ENCODE results near the gene ANO7. TPM values are rescaled to one million over a fixed set of nuclear protein-coding genes. Genes with fewer than 3 reads are reported as not detected.

Gene ANO7
- total RNA-seq, 1 experiment from 2014 or later, result 5.2 TPM

DNA sequence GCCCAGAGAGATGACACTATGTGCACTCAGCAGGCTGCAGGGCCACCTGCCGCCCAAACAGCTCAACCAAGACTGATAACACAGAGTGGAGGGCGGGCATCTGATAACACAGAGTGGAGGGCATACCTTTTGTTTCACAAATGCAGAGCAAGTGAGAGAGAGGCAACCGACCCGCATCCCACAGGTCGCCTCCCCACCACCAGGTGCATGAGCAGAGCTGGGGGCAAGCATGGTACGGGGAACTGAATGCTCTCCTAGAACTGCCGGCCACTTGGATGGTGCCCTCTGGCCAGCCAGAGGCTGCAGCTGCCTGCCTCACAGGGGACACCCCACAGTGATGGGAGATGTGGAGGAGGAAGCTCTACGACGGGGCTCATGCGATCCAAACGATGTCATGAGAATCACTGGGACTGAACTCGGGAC, 49.5 kb downstream of the ANO7 start:
- Histone ChIP-seq H3K23me2 (ENCODE audit: insufficient read length, low read depth, low read length, poor library complexity, severe bottlenecking) (no peaks in the 10 kb centered on the region), H2BK12ac (ENCODE audit: insufficient read length, low read depth, low read length) (no peak overlapping the region), H3K4ac (ENCODE audit: low read depth, low read length) (no peak overlapping the region), H4K8ac (replicated peaks; ENCODE audit: insufficient read length, low read depth, low read length) (no peak overlapping the region), H3K9ac (ENCODE audit: extremely low read depth, insufficient read length, low read length) (no peak overlapping the region), H3K4me1 (ENCODE audit: insufficient read depth, low read length) (no peaks in the 10 kb centered on the region), H3K56ac (ENCODE audit: insufficient read length, low read depth, low read length) (no peak overlapping the region), H2AFZ (ENCODE audit: low read length) (no peak overlapping the region), H3K27me3 (ENCODE audit: insufficient read depth, low read length) (no peaks in the 10 kb centered on the region), H2BK15ac (ENCODE audit: low read depth, low read length) (no peak overlapping the region), H3K79me1 (ENCODE audit: insufficient read depth, low read depth, low read length, poor library complexity, severe bottlenecking) (peaks cover 3% of the 10 kb centered on the region), H2AK5ac (ENCODE audit: insufficient read length, low read length) (no peak overlapping the region), H2BK120ac (ENCODE audit: low read depth, low read length, poor library complexity, severe bottlenecking) (no peak overlapping the region), H4K20me1 (ENCODE audit: control insufficient read depth, insufficient read depth, insufficient read length) (no peaks in the 10 kb centered on the region), H3K18ac (ENCODE audit: insufficient read length, low read depth, low read length) (no peak overlapping the region), H4K5ac (ENCODE audit: insufficient read length, low read depth, low read length) (no peak overlapping the region), H3K27ac (ENCODE audit: insufficient read length, low read depth, low read length) (no peak overlapping the region), H3K9me3 (ENCODE audit: control insufficient read depth, low read depth, low read length) (no peaks in the 10 kb centered on the region), H2BK5ac (ENCODE audit: insufficient read length, low read length) (no peak overlapping the region), H3K23ac (ENCODE audit: insufficient read length, low read depth, low read length) (no peak overlapping the region), H3K4me2 (ENCODE audit: insufficient read depth, insufficient read length, low read length) (no peak overlapping the region), H2BK20ac (ENCODE audit: low read depth, low read length, poor library complexity, severe bottlenecking) (no peak overlapping the region), H3K14ac (ENCODE audit: insufficient read depth, low read length) (no peak overlapping the region), H4K91ac (ENCODE audit: insufficient read length, low read depth, low read length) (no peak overlapping the region), H3K79me2 (ENCODE audit: insufficient read depth, low read length) (no peaks in the 10 kb centered on the region), H3T11ph (ENCODE audit: low read length) (no peak overlapping the region)
- H3K36me3 Mint-ChIP-seq (ENCODE audit: insufficient read depth in 1 of 3, low read depth in 3 of 3), result peaks cover 76 to 98% (median 97%) of the 10 kb centered on the region in 3 experiments
- no peak for DNase-seq
- H3K27ac Mint-ChIP-seq, result peak overlapping the region in 1 of 3 experiments; percentile 47; a peak in 1 of 7 replicates
- H3K4me3 Mint-ChIP-seq, result no peak overlapping the region
- WGBS (ENCODE audit: extremely low coverage, insufficient read length, low lambda C conversion rate), result no CpG with 5 or more reads among the region's 12 CpGs
- TF ChIP-seq, protein P1, sequence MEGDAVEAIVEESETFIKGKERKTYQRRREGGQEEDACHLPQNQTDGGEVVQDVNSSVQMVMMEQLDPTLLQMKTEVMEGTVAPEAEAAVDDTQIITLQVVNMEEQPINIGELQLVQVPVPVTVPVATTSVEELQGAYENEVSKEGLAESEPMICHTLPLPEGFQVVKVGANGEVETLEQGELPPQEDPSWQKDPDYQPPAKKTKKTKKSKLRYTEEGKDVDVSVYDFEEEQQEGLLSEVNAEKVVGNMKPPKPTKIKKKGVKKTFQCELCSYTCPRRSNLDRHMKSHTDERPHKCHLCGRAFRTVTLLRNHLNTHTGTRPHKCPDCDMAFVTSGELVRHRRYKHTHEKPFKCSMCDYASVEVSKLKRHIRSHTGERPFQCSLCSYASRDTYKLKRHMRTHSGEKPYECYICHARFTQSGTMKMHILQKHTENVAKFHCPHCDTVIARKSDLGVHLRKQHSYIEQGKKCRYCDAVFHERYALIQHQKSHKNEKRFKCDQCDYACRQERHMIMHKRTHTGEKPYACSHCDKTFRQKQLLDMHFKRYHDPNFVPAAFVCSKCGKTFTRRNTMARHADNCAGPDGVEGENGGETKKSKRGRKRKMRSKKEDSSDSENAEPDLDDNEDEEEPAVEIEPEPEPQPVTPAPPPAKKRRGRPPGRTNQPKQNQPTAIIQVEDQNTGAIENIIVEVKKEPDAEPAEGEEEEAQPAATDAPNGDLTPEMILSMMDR (conservative IDR thresholded peaks at IDR 0.05), result no peak
- no peaks in the 10 kb centered on the region for H3K4me1 Mint-ChIP-seq
- no peaks in the 10 kb centered on the region for H3K9me3 Mint-ChIP-seq
- no peaks in the 10 kb centered on the region for H3K27me3 Mint-ChIP-seq (ENCODE audit: low read depth)
